IMR-90 (cell line): Measurements from ENCODE around the gene KRT37. TPM values are rescaled to one million over a fixed set of nuclear protein-coding genes. Genes with fewer than 3 reads are reported as not detected.

Source experiments
- ATAC-seq: fragments of 200-7000 bp; cut with Tn5 transposase; 2 replicates; pipeline ENCODE4 v1.9.1; 2020; ENCODE audit warnings: low read depth, mild to moderate bottlenecking, moderate library complexity
- BruUV-seq: library from RNA; stranded (reverse); fragments of 400-500 nt; replicated peaks from 2 replicates; lab custom pipeline; 2021; lab: Mats Ljungman, UMichigan
- CTCF ChIA-PET: fragments of 300-600 bp; formaldehyde crosslinking; extraction: SDS; loops from one replicate; lab custom pipeline; 2021; ENCODE audit warnings: antibody characterized with exemption; lab: Yijun Ruan, JAX
- POLR2A ChIA-PET: fragments of 300-600 bp; sonication (Branson Sonifier 250); formaldehyde crosslinking; loops from one replicate; lab custom pipeline; 2022; ENCODE audit warnings: antibody characterized with exemption; ENCODE audit not compliant: unreplicated experiment; lab: Charles Lee
- DNase-seq: peaks from one replicate; pipeline ENCODE4 v3.0.0; 2013
- H2AFZ ChIP-seq: replicated peaks from 2 replicates; pipeline ENCODE3; 2013; ENCODE audit warnings: low read length, mild to moderate bottlenecking; ENCODE audit not compliant: poor library complexity
- H2AK5ac ChIP-seq: 2 replicates; pipeline ENCODE4 v1.6.1; 2013; ENCODE audit warnings: low read depth, low read length, inconsistent platforms
- H2AK9ac ChIP-seq: replicated peaks from 2 replicates; pipeline ENCODE3; 2013; ENCODE audit warnings: mild to moderate bottlenecking, low read depth, low read length, moderate library complexity; ENCODE audit not compliant: poor library complexity
- H2BK120ac ChIP-seq: 2 replicates; pipeline ENCODE4 v1.6.1; 2013; ENCODE audit warnings: low read depth, low read length, inconsistent platforms
- H2BK15ac ChIP-seq: 3 replicates; pipeline ENCODE4 v1.6.1; 2013; ENCODE audit warnings: low read depth, low read length, inconsistent platforms
- H2BK20ac ChIP-seq: 2 replicates; pipeline ENCODE4 v1.6.1; 2013; ENCODE audit warnings: low read depth, mild to moderate bottlenecking, inconsistent platforms, low read length, moderate library complexity
- H2BK5ac ChIP-seq: 2 replicates; pipeline ENCODE4 v1.6.1; 2013; ENCODE audit warnings: mild to moderate bottlenecking, low read depth, low read length, inconsistent platforms; ENCODE audit not compliant: poor library complexity, severe bottlenecking
- H3K14ac ChIP-seq: replicated peaks from 2 replicates; pipeline ENCODE4 v1.6.1; 2013; ENCODE audit warnings: low read depth, low read length, inconsistent platforms
- H3K18ac ChIP-seq: 2 replicates; pipeline ENCODE4 v1.6.1; 2013; ENCODE audit warnings: low read depth, low read length, control low read depth
- H3K23ac ChIP-seq: 2 replicates; pipeline ENCODE4 v1.6.1; 2013; ENCODE audit warnings: low read depth, low read length, inconsistent platforms
- H3K27ac ChIP-seq: 2 replicates; pipeline ENCODE4 v1.5.1; 2013; ENCODE audit warnings: mild to moderate bottlenecking, control low read depth, low read length; ENCODE audit not compliant: insufficient read depth
- H3K27me3 ChIP-seq: 2 replicates; pipeline ENCODE4 v1.6.1; 2013; ENCODE audit warnings: low read length; ENCODE audit not compliant: control insufficient read depth, insufficient read depth
- H3K36me3 ChIP-seq: 2 replicates; pipeline ENCODE4 v1.6.1; 2013; ENCODE audit warnings: low read length, mixed read lengths; ENCODE audit not compliant: control insufficient read depth, insufficient read depth
- H3K4ac ChIP-seq: 2 replicates; pipeline ENCODE4 v1.6.1; 2013; ENCODE audit warnings: low read depth, low read length, inconsistent platforms
- H3K4me1 ChIP-seq: 2 replicates; pipeline ENCODE4 v1.6.1; 2013; ENCODE audit warnings: low read length, mixed read lengths; ENCODE audit not compliant: control insufficient read depth, insufficient read depth
- H3K4me2 ChIP-seq: 2 replicates; pipeline ENCODE4 v1.6.1; 2013; ENCODE audit warnings: low read depth, mild to moderate bottlenecking, control low read depth, low read length, moderate library complexity
- H3K4me3 ChIP-seq: 2 replicates; pipeline ENCODE4 v1.5.1; 2013; ENCODE audit warnings: low read depth, mild to moderate bottlenecking, control low read depth, low read length, moderate library complexity; ENCODE audit not compliant: insufficient read depth
- H3K56ac ChIP-seq: 2 replicates; pipeline ENCODE4 v1.6.1; 2013; ENCODE audit warnings: low read length, inconsistent platforms; ENCODE audit not compliant: insufficient read depth; ENCODE audit errors: extremely low read depth
- H3K79me1 ChIP-seq, 2 experiments: 2 replicates each; pipeline ENCODE4 v1.6.1; 2013; ENCODE audit warnings: low read length in 2 of 2, inconsistent platforms in 1 of 2, low read depth in 1 of 2
- H3K9ac ChIP-seq: 2 replicates; pipeline ENCODE4 v1.6.1; 2013; ENCODE audit warnings: low read depth, low read length, control low read depth
- H3K9me1 ChIP-seq: 2 replicates; pipeline ENCODE4 v1.6.1; 2013; ENCODE audit warnings: low read length, inconsistent platforms; ENCODE audit not compliant: insufficient read depth
- H3K9me3 ChIP-seq: 2 replicates; pipeline ENCODE4 v1.6.1; 2013; ENCODE audit warnings: low read length; ENCODE audit not compliant: control insufficient read depth, insufficient read depth
- H4K20me1 ChIP-seq: 2 replicates; pipeline ENCODE4 v1.6.1; 2013; ENCODE audit warnings: low read length, inconsistent platforms; ENCODE audit not compliant: insufficient read depth
- H4K5ac ChIP-seq: 2 replicates; pipeline ENCODE4 v1.6.1; 2013; ENCODE audit warnings: mild to moderate bottlenecking, low read depth, low read length, control low read depth
- H4K8ac ChIP-seq, 2 experiments: 2 replicates each; pipeline ENCODE4 v1.6.1; 2013; ENCODE audit warnings: low read depth in 2 of 2, low read length in 2 of 2, control low read depth in 1 of 2, inconsistent platforms in 1 of 2
- H4K91ac ChIP-seq: 2 replicates; pipeline ENCODE4 v1.6.1; 2013; ENCODE audit warnings: low read depth, low read length, inconsistent platforms; ENCODE audit not compliant: insufficient read depth
- CEBPB ChIP-seq: IDR thresholded peaks from 2 replicates; pipeline ENCODE4 v1.6.1; 2012; ENCODE audit warnings: low read depth, low read length, improper control_type of control experiment
- CTCF ChIP-seq: conservative IDR thresholded peaks from 2 replicates; pipeline ENCODE4 v1.5.1; 2012; ENCODE audit warnings: mild to moderate bottlenecking, low read depth, low read length, improper control_type of control experiment
- WGBS, 2 experiments: methylation state at CpG; one replicate each; pipeline versions ENCODE4 v1.1.5 to v1.1.7; 2013; ENCODE audit warnings: missing lambda C conversion rate in 2 of 2; ENCODE audit not compliant: insufficient read length in 1 of 2; ENCODE audit errors: extremely low coverage in 2 of 2; 5-methylcytosine and 5-hydroxymethylcytosine counted together
- dilution Hi-C: fragments of 300-500 bp; cut with HindIII; formaldehyde crosslinking; loops from one replicate; pipeline ENCODE4 v1.14.3; 2018; ENCODE audit warnings: low sequenced_read_pairs; ENCODE audit not compliant: unreplicated experiment
- in situ Hi-C: fragments of 300-500 bp; cut with MboI; formaldehyde crosslinking; loops from 3 replicates; pipeline ENCODE4 v1.14.3; 2019; ENCODE audit warnings: low sequenced_read_pairs, inconsistent platforms, mixed read lengths
- intact Hi-C: fragments of 100-400 bp; cut with micrococcal nuclease; formaldehyde crosslinking; loops from 2 replicates; pipeline ENCODE4 v1.10.0; 2022
- polyA plus RNA-seq, 3 experiments: library from polyadenylated mRNA; depleted of rRNA; stranded (reverse); fragments of >200 nt; gene quantifications; 2 replicates each; pipeline ENCODE4 v1.2.3, GENCODE V29; 2012; ENCODE audit warnings: low replicate concordance in 1 of 3
- total RNA-seq: library from RNA; depleted of rRNA; stranded (reverse); fragments of >200 nt; gene quantifications from 2 replicates; pipeline ENCODE4 v1.2.3, GENCODE V29; 2012

KRT37 gene
- total and polyA plus RNA-seq, 2 of the 4 experiments (the other 2 are of a cell fraction): not detected

GRCh38 chr17:41439375-41439774, 15.0 kb upstream of the KRT37 start:
- Histone ChIP-seq H3K27ac (no peak overlapping the region), H3K27me3 (peaks cover 3% of the 10 kb centered on the region; the same call in 1 of the 2 replicates), H4K8ac (no peak overlapping the region), H2AK5ac (no peak overlapping the region), H3K4me1 (peaks cover 8% of the 10 kb centered on the region), H3K9me1 (peaks cover 5% of the 10 kb centered on the region), H3K23ac (no peak overlapping the region), H3K18ac (no peak overlapping the region), H2BK5ac (no peak overlapping the region), H4K5ac (no peak overlapping the region), H3K14ac (no peak overlapping the region), H3K9ac (no peak overlapping the region), H3K56ac (no peak overlapping the region), H3K9me3 (no peaks in the 10 kb centered on the region), H3K36me3 (no peaks in the 10 kb centered on the region), H3K4ac (no peak overlapping the region), H3K4me3 (no peak overlapping the region), H2AFZ (no peak overlapping the region), H3K79me1 (no peaks in the 10 kb centered on the region), H4K20me1 (no peaks in the 10 kb centered on the region), H2BK120ac (no peak overlapping the region), H4K91ac (no peak overlapping the region), H2AK9ac (no peak overlapping the region), H2BK15ac (no peak overlapping the region), H3K4me2 (no peak overlapping the region), H2BK20ac (no peak overlapping the region)
- peak; percentile 93 for TF ChIP-seq CEBPB
- no peak for TF ChIP-seq CTCF
- 51% methylated on average over 3 of the region's 5 CpGs; no CpG with 5 or more reads in 1 of the 2 experiments for WGBS, 2 experiments
- CTCF ChIA-PET: no interaction called here
- ATAC-seq (peak; percentile 22; the same call in 1 of the 2 replicates), DNase-seq (peak; percentile 44)
- POLR2A ChIA-PET: no interaction called here
- BruUV-seq: no TSS peak
- in situ Hi-C loops (no loop called here), intact Hi-C loops (no loop called here), dilution Hi-C loops (no loop called here)
